HG03135 (cell line): ENCODE measurements around the gene CCDC77.

Experiments
- ATAC-seq: cut with Tn5 transposase; IDR thresholded peaks from one replicate; pipeline ENCODE4 v1.9.1; 2021; ENCODE audit warnings: mild to moderate bottlenecking, moderate library complexity; ENCODE audit not compliant: unreplicated experiment

CCDC77 gene

DNA sequence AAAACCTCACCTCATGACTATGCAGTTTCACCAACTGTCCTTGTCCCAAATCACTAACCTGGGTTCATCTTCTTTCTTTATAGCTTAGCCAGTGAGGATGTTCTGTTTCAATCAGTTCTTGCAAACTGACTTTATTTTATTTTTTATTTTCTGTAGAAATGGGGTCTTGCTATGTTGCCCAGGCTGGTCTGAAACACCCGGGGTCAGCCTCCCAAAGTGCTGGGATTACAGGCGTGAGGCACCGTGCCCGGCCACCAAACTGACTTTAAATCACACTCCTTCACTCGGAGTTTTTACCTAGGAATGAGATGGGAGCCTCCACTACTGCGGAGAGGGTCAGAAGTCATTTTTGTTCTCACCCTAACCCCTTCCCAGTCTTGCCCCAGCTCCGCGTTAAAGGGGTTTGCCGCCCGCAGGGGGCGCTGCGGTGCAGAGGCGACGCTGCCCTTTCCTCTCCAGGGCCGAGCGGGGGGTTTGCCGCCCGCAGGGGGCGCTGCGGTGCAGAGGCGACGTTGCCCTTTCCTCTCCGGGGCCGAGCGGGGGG is 51.3 kb downstream of the CCDC77 start:
- no peak for ATAC-seq

- ATAC-seq, result no peak
Observed at GRCh38 chr12:454833-455232, 53.4 kb downstream of the CCDC77 start.

GRCh38 chr12:455821-456220 is 54.4 kb downstream of the CCDC77 start:
- no peak for ATAC-seq

- no peak for ATAC-seq
Observed at GRCh38 chr12:457676-458075, 56.2 kb downstream of the CCDC77 start.

- no peak for ATAC-seq
Observed at GRCh38 chr12:459050-459429, 57.6 kb downstream of the CCDC77 start.

DNA sequence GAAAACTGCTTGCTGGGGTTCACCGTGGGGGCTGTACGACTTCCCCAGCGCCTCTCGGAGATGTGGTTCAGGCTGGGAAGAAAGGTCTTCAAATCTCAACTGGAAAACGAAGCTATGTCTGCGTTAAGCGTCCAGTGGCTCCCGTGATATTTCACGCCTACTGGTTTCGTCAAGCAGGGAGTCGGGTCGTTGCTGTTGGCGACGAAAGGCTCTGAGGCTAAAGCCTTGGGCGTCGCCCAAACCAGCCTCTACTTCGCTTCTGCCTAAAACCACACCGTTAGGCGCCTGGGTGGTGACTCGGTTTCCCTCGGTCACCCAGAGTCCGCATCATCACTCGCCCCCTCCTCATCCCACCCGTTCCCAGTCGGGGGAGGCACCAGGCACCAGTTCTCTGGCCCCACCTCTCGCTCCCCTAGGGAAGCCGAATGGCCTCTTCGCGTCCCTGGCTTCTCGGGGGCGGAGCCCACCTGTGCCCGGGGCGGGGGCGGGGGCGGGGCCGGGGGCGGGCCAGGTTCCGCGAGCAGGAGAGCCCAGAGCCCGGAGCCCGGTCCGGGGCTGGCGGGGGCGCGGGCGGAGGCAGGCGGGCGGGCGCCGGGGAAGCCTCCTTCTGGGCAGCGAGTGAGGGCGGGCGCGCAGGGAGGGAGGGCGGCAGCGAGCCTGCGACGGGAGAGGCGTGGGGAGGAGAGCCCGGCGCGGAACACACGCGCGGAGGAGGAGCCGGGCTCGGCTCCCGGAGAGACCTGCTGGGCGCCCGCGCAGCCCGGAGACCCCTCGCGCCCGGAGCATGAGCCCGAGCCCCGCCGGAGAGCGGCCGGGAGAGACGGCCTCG is 58.2 kb downstream of the CCDC77 start, which contains the start of gene B4GALNT3:
B4GALNT3 (plus strand) TSS at position 510 of the 829 bp plus-strand sequence. CDS start 438 bp downstream, outside the sequence.
- no peak for ATAC-seq

- ATAC-seq, result no peak
Observed at GRCh38 chr12:460261-461230, 59.1 kb downstream of the CCDC77 start.

DNA sequence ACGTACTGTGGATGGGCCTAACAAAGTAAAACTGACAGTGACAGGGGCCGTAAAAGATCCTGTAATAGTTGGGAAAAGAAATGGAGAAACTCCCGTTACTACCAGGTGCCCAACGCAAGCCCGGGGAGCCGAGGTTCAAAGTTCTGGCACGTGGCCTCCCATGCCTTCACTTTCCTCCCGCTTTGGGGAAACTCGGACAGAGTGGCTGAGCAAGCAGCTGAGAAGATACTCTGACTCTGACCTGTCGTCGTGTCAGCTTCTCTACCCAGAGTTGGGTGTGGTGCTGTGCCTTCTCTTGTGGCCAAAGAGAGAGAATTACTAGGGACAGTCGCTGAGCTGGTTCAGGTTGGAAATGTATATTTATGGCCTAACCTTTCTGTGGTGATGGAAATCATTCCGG is 60.0 kb downstream of the CCDC77 start:
- ATAC-seq, result no peak

DNA sequence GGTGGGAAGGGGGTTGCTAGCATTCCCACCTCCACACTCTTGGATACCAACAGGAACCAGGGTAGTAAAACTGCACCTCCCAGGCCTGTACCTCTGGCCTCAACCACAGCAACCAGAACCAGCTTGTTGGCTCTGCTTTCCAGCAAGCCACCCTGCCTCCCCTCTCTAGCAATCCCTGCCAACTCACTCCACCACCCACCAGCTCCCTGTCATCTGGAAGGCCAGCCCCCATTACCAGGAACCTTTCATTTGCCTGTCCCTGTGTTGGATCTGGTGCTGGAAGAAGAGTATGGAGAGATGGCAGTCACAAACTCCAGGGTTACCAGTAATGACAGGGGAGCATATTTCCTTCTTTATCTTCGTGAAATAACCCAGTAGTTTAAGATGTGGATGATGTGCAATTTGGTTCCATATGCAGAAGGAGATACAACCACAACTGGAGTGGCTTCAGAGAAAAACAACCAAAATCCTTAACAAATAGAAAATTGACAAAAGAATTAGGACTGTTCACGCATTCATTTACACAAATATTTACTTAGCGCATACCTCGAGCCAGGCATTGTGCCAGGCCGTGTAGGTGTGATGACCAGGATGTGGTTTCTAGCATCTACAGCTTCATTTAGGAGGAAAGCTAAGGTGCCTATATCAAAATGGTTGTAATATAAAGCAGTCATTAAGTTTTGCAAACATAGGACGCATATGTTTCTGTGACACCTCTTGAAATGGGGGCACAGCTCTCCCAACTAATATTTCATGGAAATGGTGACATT is 61.7 kb downstream of the CCDC77 start:
- ATAC-seq, result no peak

- no peak for ATAC-seq
Observed at GRCh38 chr12:464484-465267, 63.2 kb downstream of the CCDC77 start.

GRCh38 chr12:466039-466438 is 64.6 kb downstream of the CCDC77 start:
- no peak for ATAC-seq

DNA sequence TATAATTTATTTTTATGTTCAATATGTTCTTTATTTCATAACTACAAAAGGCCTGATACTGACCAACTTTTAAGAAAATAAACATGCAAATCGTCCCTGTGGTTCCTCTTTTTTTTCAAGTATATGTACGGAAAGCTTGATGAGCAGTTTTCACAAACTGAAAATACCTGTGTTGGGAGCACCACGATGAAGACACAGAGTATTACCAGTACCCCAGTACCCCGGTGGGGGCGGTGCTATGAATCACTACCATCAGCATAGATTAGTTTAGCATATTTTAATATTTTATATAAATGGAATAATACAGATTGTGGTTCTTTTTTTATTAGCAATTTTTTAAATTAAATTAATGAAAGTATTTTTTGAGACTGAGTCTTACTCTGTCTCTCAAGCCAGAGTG is 65.3 kb downstream of the CCDC77 start:
- ATAC-seq, result no peak

DNA sequence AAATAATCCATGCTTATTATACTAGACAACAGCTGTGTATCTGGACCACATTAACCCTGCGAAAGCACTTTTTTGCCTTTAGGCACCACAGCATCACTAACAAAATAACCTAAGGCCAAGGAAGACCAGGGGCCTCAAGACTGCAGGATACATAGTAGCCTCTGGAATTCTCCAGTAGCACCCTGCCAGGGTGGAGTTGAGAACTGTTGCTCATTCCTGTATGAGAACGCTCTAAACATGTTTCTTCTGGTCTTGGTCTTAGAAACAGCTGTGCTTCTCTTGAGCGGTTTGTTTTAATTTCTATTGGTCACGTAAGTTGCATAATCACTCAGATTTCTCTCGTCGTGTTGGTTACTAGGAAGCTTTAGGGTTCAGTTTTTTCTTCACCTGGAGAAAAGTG is 66.1 kb downstream of the CCDC77 start:
- no peak for ATAC-seq

DNA sequence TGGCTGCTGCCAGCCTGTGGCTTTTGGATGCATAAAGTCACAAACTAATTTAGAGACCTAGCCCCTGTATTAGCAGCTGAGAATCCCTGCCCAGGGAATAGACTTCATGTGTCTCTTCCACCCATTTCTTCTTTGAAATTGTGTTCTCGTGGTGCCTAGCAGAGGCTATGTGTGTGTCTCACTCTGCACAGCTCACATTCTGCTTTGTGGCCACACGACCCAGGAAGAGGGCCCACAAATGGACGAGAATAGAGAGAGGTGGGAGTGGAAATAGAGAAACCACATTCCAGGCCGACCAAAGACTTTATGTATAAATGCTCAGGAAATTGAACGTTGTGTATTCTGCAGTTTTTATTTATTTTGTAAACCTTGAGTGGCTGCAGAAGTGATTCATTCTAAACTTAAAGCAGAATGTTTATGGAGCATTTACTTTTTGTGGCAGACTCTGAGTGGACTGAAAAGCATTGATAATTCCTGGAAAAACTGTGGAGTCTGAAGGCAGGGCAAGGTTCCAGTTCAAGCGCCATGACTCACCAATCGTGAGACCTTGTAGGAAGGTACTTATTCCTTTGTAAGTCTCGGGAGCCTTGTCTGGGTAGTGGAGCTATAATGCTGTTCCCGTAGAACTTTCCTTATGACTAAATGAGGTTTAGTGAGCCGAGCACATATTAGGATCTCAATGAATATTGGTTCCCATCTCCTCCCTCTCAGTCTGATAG is 67.4 kb downstream of the CCDC77 start:
- no peak for ATAC-seq

DNA sequence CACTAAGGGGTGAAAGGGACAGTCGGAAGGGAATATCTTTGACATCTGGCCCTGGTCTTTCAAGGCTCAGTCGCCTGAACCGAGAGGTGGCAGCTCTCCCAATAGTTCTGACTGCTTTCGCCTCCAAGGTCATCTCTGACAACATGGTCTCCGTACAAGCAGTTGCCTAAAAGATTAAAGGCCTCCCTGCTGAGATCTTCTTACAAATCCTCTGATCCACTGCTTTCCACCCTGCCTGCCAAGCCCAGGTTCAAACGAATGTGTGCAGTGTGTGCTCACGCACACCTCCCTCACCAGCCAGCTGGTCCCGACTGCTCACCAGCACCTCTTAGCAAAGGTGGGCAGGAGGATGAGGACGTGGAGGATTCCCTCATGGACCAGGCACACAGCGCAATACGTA is 68.7 kb downstream of the CCDC77 start:
- no peak for ATAC-seq

DNA sequence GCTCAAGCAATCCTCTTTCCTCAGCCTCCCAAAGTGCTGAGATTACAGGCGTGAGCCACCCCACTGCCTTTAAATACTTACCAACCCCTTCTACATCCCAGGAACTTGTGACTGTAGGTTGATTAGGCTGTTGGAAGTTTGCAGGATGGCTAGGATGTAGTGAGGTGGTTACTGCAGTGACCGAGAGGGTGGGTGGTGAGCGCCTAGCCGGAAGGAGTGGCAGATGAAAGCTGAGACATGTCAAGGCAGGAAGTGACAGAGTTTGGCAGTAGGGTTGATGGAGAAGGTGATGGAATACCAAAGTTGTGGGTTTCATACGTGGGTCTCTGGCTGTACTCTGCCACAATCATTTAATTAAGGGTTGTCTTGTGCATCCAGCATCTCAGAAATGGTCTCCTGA is 71.8 kb downstream of the CCDC77 start:
- ATAC-seq, result no peak

- no peak for ATAC-seq
Observed at GRCh38 chr12:473863-474577, 72.6 kb downstream of the CCDC77 start.

GRCh38 chr12:475286-475685 is 73.8 kb downstream of the CCDC77 start:
- no peak for ATAC-seq

- no peak for ATAC-seq
Observed at GRCh38 chr12:479161-479560, 77.7 kb downstream of the CCDC77 start.
